AG09319 (cell line): ENCODE results near the gene C1orf115.

ENCODE experiments used
- DNase-seq: peaks from one replicate; pipeline ENCODE4 v3.0.0-alpha.2; 2010; ENCODE audit warnings: low read depth; ENCODE audit errors: extremely low read depth
- CTCF ChIP-seq: IDR thresholded peaks from 2 replicates; pipeline ENCODE4 v1.5.1; 2011; ENCODE audit warnings: low read depth, mild to moderate bottlenecking, inconsistent platforms, low read length, moderate library complexity

C1orf115 gene

DNA sequence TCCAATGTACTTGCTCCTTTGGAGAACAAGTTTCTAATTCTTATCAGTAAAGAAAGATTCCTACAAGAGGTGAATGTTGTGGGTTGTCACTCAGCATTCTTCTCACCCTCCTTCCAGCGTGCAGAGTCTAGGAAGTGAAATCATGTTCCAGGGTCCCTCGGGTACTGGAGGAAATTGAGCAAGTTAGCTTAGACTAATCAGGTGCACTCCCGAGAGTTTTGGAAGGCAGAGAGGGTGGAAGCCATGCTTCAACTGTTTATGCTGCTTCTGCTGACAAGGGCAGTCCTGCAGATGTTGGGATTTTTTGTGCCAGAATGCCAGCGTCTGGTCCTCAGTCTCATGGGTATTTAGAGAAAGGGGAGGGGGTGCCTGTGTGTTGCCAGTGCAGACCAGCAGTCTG, 5.3 kb upstream of the C1orf115 start:
- no peak for DNase-seq
- no peak for TF ChIP-seq CTCF

DNA sequence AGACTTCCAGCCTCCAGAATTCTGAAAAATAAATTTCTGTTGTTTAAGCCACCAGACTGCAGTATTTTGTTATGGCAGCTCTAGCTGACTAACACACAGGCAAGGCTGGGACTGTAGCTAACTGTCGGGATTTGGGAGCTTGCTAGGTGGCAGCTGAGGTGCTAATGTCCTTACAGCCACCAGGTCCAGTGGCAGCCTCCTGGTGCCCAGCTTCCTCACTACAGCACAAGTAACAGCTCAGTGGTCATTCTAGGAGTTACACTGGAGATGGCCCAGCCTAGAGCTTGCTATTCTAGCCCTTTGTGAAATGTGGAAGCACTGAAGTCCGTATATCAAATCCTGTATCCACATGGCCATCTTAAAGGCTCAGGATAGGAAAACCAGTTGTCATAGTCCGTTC, 4.3 kb upstream of the C1orf115 start:
- TF ChIP-seq CTCF: no peak
- no peak for DNase-seq

DNA sequence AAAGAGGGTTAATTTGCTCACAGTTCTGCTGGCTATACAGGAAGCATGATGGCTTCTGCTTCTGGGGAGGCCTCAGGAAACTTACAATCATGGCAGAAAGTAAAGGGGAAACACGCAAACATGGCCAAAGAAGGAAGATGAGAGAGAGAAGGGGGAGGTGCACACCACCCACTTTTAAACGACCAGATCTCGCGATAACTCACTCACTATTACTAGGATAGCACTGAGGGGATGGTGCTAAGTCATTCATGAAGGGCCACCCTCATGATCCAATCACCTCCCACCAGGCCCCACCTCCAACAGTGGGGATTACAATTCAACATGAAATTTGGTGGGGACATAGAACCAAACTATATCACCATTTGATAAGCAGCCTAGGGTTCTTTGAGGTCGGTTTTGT, 2.4 kb upstream of the C1orf115 start:
- no peak for DNase-seq
- TF ChIP-seq CTCF: no peak

DNA sequence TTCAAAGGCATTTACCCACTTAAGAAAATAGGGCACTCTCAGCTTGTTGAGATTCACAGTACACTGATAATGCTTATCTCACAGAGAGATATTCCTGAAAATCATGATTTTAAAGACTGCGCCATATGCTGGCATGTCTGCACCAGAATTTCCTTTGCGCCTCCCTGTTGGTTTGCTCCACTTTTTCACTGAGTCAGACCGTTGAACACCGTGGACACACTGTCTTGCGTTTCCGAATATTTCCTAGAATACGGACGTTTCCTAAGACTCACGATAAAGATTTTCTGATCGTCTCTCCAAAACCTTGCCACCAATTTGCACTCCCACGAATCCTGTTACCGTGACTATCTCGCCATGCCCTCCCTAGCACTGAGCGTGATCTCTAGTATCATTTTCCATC, 497 bp upstream of the C1orf115 start:
- TF ChIP-seq CTCF: no peak
- no peak for DNase-seq

DNA sequence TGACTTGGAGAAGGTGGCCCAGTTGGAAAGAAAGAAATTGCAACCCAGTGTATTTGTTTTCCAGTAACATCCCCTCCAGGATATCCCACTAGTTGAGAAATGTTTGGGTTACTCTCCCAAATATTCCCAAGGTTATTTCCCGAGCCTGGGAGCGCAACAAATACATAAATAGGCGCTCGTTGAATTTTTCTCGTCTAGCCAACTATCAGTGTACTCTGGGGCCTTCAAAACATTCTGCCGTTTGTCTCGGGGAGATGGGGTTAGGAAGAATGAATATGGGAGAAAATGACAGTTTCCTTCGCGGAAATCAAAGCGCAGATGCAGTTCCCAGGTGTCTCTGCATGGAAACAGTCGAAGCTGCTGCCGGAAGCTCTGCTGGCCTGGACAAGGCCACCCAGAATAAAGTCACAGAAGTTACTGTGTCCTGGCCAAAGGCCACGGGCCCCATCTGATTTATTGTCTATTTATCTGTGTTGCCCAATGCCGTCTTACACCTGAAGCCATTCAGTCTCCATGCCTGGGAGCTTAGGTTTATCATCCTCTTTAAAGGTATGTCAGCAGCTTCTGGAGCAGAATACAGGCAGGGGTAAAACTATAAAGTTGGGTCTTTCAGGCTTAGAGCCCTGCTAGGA, 1.0 kb downstream of the C1orf115 start:
- TF ChIP-seq CTCF: no peak
- no peak for DNase-seq

DNA sequence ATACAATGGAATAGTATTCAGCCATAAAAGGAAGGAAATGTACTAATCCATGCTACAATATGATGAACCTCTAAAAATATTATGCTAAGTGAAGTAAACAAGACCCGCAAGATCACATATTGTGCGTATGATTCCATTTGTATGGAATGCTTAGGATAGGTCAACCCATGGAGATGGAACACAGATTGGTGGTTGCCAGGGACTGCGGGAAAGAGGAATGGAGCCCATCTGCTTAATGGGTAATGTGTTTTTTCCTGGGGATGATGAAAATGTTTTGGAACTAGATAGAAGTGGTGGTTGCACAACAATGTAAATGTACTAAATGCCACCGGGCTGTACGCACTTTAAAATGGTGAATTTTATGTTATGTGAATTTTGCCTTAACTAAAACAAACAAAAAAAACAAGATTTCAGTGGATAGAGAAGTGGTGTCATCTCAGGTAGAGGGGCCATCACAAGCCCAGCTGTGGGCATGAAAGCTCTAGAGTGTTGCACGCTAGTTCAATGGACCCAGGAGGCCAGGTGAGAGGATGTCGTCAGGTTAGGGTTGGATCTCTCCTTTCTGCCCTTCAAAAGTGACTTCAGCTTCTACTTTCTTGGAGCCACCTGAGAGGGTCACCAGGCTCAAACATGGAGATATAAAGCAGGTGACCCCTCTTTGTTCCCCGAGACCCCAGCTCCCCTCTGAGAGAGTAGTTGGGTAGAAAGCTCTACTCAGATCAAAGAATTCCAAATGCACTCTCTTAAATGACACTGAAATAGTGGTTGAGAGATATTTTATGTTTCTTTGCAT, 2.5 kb downstream of the C1orf115 start:
- TF ChIP-seq CTCF: no peak
- DNase-seq: no peak

GRCh38 chr1:220694866-220695382, 4.8 kb downstream of the C1orf115 start:
- no peak for TF ChIP-seq CTCF
- DNase-seq: no peak
